ENCODE measurements around the gene KCNH4.

DNA sequence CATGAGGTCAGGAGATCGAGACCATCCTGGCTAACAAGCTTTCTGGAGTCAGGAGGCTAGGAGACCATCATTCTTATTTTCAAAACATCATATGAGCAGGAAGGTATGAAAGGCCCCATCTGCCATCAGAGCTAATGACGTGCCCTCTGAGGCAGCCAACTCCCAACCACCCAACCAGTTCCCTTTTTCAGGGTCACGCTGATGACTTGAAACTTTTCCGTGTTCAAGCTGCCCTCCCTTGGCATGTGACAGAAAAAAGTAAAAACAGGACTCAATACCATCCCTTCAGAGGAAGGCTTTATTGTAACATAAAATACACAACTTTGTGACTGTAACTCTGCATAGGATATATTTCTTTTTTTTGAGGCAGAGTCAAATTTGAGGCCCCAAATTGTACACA is 18.0 kb upstream of the KCNH4 start:
- TF ChIP-seq TAF1 (conservative IDR thresholded peaks at IDR 0.05) = no peak
- TF ChIP-seq, protein P1, sequence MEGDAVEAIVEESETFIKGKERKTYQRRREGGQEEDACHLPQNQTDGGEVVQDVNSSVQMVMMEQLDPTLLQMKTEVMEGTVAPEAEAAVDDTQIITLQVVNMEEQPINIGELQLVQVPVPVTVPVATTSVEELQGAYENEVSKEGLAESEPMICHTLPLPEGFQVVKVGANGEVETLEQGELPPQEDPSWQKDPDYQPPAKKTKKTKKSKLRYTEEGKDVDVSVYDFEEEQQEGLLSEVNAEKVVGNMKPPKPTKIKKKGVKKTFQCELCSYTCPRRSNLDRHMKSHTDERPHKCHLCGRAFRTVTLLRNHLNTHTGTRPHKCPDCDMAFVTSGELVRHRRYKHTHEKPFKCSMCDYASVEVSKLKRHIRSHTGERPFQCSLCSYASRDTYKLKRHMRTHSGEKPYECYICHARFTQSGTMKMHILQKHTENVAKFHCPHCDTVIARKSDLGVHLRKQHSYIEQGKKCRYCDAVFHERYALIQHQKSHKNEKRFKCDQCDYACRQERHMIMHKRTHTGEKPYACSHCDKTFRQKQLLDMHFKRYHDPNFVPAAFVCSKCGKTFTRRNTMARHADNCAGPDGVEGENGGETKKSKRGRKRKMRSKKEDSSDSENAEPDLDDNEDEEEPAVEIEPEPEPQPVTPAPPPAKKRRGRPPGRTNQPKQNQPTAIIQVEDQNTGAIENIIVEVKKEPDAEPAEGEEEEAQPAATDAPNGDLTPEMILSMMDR (IDR thresholded peaks at IDR 0.05; ENCODE audit: low read depth, low read length, missing input control) = no peak
- no peak for TF ChIP-seq GABPA (IDR thresholded peaks at IDR 0.05 in 1 of 2, conservative IDR thresholded peaks at IDR 0.05 in 1 of 2)
- TF ChIP-seq, protein P2, sequence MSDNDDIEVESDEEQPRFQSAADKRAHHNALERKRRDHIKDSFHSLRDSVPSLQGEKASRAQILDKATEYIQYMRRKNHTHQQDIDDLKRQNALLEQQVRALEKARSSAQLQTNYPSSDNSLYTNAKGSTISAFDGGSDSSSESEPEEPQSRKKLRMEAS (IDR thresholded peaks at IDR 0.05) = no peak
- TF ChIP-seq SP1 (IDR thresholded peaks at IDR 0.05) = no peak
- TF ChIP-seq, protein P3, sequence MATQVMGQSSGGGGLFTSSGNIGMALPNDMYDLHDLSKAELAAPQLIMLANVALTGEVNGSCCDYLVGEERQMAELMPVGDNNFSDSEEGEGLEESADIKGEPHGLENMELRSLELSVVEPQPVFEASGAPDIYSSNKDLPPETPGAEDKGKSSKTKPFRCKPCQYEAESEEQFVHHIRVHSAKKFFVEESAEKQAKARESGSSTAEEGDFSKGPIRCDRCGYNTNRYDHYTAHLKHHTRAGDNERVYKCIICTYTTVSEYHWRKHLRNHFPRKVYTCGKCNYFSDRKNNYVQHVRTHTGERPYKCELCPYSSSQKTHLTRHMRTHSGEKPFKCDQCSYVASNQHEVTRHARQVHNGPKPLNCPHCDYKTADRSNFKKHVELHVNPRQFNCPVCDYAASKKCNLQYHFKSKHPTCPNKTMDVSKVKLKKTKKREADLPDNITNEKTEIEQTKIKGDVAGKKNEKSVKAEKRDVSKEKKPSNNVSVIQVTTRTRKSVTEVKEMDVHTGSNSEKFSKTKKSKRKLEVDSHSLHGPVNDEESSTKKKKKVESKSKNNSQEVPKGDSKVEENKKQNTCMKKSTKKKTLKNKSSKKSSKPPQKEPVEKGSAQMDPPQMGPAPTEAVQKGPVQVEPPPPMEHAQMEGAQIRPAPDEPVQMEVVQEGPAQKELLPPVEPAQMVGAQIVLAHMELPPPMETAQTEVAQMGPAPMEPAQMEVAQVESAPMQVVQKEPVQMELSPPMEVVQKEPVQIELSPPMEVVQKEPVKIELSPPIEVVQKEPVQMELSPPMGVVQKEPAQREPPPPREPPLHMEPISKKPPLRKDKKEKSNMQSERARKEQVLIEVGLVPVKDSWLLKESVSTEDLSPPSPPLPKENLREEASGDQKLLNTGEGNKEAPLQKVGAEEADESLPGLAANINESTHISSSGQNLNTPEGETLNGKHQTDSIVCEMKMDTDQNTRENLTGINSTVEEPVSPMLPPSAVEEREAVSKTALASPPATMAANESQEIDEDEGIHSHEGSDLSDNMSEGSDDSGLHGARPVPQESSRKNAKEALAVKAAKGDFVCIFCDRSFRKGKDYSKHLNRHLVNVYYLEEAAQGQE (IDR thresholded peaks at IDR 0.05) = no peak
- no peak for TF ChIP-seq RAD21 (IDR thresholded peaks at IDR 0.05)
- no peak for TF ChIP-seq FOXA1 (IDR thresholded peaks at IDR 0.05)
- TF ChIP-seq JUND (IDR thresholded peaks at IDR 0.05) = no peak
- TF ChIP-seq NR2F2 (IDR thresholded peaks at IDR 0.05) = no peak
- TF ChIP-seq EGR1 (IDR thresholded peaks at IDR 0.05; ENCODE audit: low read depth in 2 of 2) = no peak
- TF ChIP-seq YY1 (IDR thresholded peaks at IDR 0.05) = no peak
- TF ChIP-seq RXRA (IDR thresholded peaks at IDR 0.05) = no peak
